ENCODE results near the gene LDAH. TPM values are rescaled to one million over a fixed set of nuclear protein-coding genes. Genes with fewer than 3 reads are reported as not detected.

Gene LDAH
- total RNA-seq, 1 donor from 2014 or later, result 15.6 TPM

- DNase-seq (ENCODE audit: low spot score in 2 of 2), result peak in 1 of 2 donors; percentile 63
- Histone ChIP-seq H3K4me3 (no peak overlapping the region), H3K36me3 (peaks cover 13% of the 10 kb centered on the region in 2 donors), H3K27ac (peak overlapping the region in 1 of 2 donors; percentile 32), H3K27me3 (no peaks in the 10 kb centered on the region), H3K9me3 (no peaks in the 10 kb centered on the region), H3K4me1 (peaks cover 12 to 43% of the 10 kb centered on the region in 2 donors)
- TF ChIP-seq CTCF (IDR thresholded peaks at IDR 0.05), result no peak
- intact Hi-C loops (cut with DNase I), result no loop called here
Measured at GRCh38 chr2:20670315-20671035, 152.4 kb downstream of the LDAH start.

- TF ChIP-seq CTCF (IDR thresholded peaks at IDR 0.05), result no peak
- Histone ChIP-seq H3K9me3 (no peaks in the 10 kb centered on the region), H3K27me3 (no peaks in the 10 kb centered on the region), H3K36me3 (peaks cover 13% of the 10 kb centered on the region in 2 donors), H3K4me3 (peak overlapping the region in 1 of 2 donors; percentile 72), H3K4me1 (peaks cover 11 to 37% of the 10 kb centered on the region in 2 donors), H3K27ac (peak overlapping the region in 1 of 2 donors; percentile 95)
- intact Hi-C loops (cut with DNase I), result loop anchor here (5.0 kb wide), 1 partner anchor 53 kb away; no protein-coding TSS in a partner anchor
- DNase-seq (ENCODE audit: low spot score in 2 of 2), result peak in 1 of 2 donors; percentile 61
Measured at GRCh38 chr2:20669562-20670314, 153.2 kb downstream of the LDAH start.

- peaks cover 13% of the 10 kb centered on the region in 2 donors for H3K36me3 ChIP-seq
- no peaks in the 10 kb centered on the region for H3K9me3 ChIP-seq
- no peaks in the 10 kb centered on the region for H3K27me3 ChIP-seq
- peak in 1 of 2 donors; percentile 33 for DNase-seq (ENCODE audit: low spot score in 2 of 2)
- peak overlapping the region; percentile 95 to 96 for H3K27ac ChIP-seq
- TF ChIP-seq CTCF (IDR thresholded peaks at IDR 0.05), result no peak
- H3K4me3 ChIP-seq, result peak overlapping the region; percentile 17 to 72
- peaks cover 6 to 32% of the 10 kb centered on the region in 2 donors for H3K4me1 ChIP-seq
- intact Hi-C loops (cut with DNase I), result loop anchor here (5.0 kb wide), 1 partner anchor 53 kb away; no protein-coding TSS in a partner anchor
Measured at GRCh38 chr2:20668871-20669475, 153.9 kb downstream of the LDAH start.

- intact Hi-C loops (cut with DNase I), result loop anchor here (5.0 kb wide), 1 partner anchor 54 kb away; no protein-coding TSS in a partner anchor
- peaks cover 3 to 30% of the 10 kb centered on the region in 2 donors for H3K4me1 ChIP-seq
- peaks cover 13% of the 10 kb centered on the region in 2 donors for H3K36me3 ChIP-seq
- H3K9me3 ChIP-seq, result no peaks in the 10 kb centered on the region
- no peaks in the 10 kb centered on the region for H3K27me3 ChIP-seq
- peak in 1 of 2 donors; percentile 62 for DNase-seq (ENCODE audit: low spot score in 2 of 2)
- peak overlapping the region; percentile 49 to 72 for H3K4me3 ChIP-seq
- H3K27ac ChIP-seq, result peak overlapping the region; percentile 95 to 96
- no peak for TF ChIP-seq CTCF (IDR thresholded peaks at IDR 0.05)
Measured at GRCh38 chr2:20668451-20668850, 154.4 kb downstream of the LDAH start.
